Dedifferentiated amniotic fluid mesenchymal stem cell (primary cell): ENCODE data around the gene WDFY2.

Source experiments
- DNase-seq: peaks from one replicate; pipeline ENCODE4 v3.0.0-alpha.2; 2016; ENCODE audit errors: extremely low spot score

Gene WDFY2

GRCh38 chr13:51770160-51770559, 185.9 kb downstream of the WDFY2 start:
- no peak for DNase-seq

GRCh38 chr13:51770681-51771417, 186.6 kb downstream of the WDFY2 start:
- DNase-seq, result no peak

GRCh38 chr13:51771418-51772104, 187.3 kb downstream of the WDFY2 start:
- DNase-seq, result no peak

GRCh38 chr13:51772105-51772455, 187.8 kb downstream of the WDFY2 start:
- DNase-seq, result no peak

GRCh38 chr13:51772781-51773180, 188.5 kb downstream of the WDFY2 start:
- no peak for DNase-seq

GRCh38 chr13:51773515-51773914, 189.3 kb downstream of the WDFY2 start:
- no peak for DNase-seq

GRCh38 chr13:51776179-51776578, 191.9 kb downstream of the WDFY2 start:
- no peak for DNase-seq

- no peak for DNase-seq
Measured at GRCh38 chr13:51777921-51778320, 193.7 kb downstream of the WDFY2 start.

- DNase-seq, result no peak
Measured at GRCh38 chr13:51778392-51778791, 194.1 kb downstream of the WDFY2 start.

GRCh38 chr13:51780099-51780498, 195.8 kb downstream of the WDFY2 start:
- DNase-seq, result no peak

- DNase-seq, result no peak
Measured at GRCh38 chr13:51781246-51782022, 197.2 kb downstream of the WDFY2 start.

GRCh38 chr13:51782026-51782710, 197.9 kb downstream of the WDFY2 start:
- no peak for DNase-seq

- no peak for DNase-seq
Measured at GRCh38 chr13:51783428-51784094, 199.3 kb downstream of the WDFY2 start.

GRCh38 chr13:51784097-51784496, 199.8 kb downstream of the WDFY2 start:
- no peak for DNase-seq

GRCh38 chr13:51785712-51786424, 201.6 kb downstream of the WDFY2 start:
- DNase-seq, result no peak

- no peak for DNase-seq
Measured at GRCh38 chr13:51786425-51787265, 202.4 kb downstream of the WDFY2 start.

- peak; percentile 80 for DNase-seq
Measured at GRCh38 chr13:51793570-51794271, 209.5 kb downstream of the WDFY2 start.

- DNase-seq, result no peak
Measured at GRCh38 chr13:51794964-51795363, 210.7 kb downstream of the WDFY2 start.

- no peak for DNase-seq
Measured at GRCh38 chr13:51795419-51795818, 211.2 kb downstream of the WDFY2 start.
